ENCODE data around the gene CENPF.

CENPF gene

GRCh38 chr1:214708321-214708955, 105.4 kb downstream of the CENPF start:
- DNase-seq (ENCODE audit: low read depth): no peak

GRCh38 chr1:214709241-214709640, 106.2 kb downstream of the CENPF start:
- DNase-seq (ENCODE audit: low read depth): no peak

GRCh38 chr1:214712737-214713136, 109.7 kb downstream of the CENPF start:
- DNase-seq (ENCODE audit: low read depth): no peak
